ENCODE results near the gene CCN6. TPM values are rescaled to one million over a fixed set of nuclear protein-coding genes. Genes with fewer than 3 reads are reported as not detected.

Gene CCN6
- polyA plus RNA-seq, 1 donor from 2014 or later = not detected

DNA sequence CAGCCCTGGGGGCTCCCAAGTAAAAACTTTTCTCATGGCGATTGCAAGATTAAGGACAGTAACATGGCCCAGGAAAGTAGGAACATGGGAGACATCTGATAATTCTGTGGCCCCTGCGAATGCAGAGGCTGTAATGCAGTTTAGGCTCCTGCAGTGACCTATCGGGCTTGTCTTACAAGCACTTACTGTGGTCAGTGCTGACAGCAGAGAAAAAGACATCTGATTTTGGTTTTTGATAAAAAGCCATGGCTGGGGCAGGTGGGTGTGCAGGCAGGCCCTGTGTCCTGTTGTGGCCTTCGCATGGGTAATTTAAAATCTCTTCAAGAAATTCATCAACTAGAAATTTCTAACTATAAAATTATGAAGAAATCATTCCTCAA is 19.3 kb upstream of the CCN6 start:
- Histone ChIP-seq H3F3A (ENCODE audit: insufficient read depth, low read length, poor library complexity, severe bottlenecking) (no peaks in the 10 kb centered on the region), H3K4me2 (ENCODE audit: low read length) (no peak overlapping the region), H3K4me3 (ENCODE audit: low read length) (no peak overlapping the region), H2AFZ (ENCODE audit: low read depth, low read length) (no peak overlapping the region), H3K27me3 (ENCODE audit: insufficient read depth, low read depth, low read length) (no peaks in the 10 kb centered on the region), H3K9me3 (ENCODE audit: low read length) (no peaks in the 10 kb centered on the region), H4K20me1 (ENCODE audit: insufficient read depth) (no peaks in the 10 kb centered on the region), H3K36me3 (ENCODE audit: insufficient read depth, low read length) (no peaks in the 10 kb centered on the region), H3K9me2 (ENCODE audit: insufficient read depth, low read length) (no peaks in the 10 kb centered on the region), H3K79me2 (replicated peaks; ENCODE audit: insufficient read depth, low read length) (no peaks in the 10 kb centered on the region), H3K9ac (ENCODE audit: low read length) (no peak overlapping the region), H3K27ac (ENCODE audit: low read length) (no peak overlapping the region)
- TF ChIP-seq, protein P1, sequence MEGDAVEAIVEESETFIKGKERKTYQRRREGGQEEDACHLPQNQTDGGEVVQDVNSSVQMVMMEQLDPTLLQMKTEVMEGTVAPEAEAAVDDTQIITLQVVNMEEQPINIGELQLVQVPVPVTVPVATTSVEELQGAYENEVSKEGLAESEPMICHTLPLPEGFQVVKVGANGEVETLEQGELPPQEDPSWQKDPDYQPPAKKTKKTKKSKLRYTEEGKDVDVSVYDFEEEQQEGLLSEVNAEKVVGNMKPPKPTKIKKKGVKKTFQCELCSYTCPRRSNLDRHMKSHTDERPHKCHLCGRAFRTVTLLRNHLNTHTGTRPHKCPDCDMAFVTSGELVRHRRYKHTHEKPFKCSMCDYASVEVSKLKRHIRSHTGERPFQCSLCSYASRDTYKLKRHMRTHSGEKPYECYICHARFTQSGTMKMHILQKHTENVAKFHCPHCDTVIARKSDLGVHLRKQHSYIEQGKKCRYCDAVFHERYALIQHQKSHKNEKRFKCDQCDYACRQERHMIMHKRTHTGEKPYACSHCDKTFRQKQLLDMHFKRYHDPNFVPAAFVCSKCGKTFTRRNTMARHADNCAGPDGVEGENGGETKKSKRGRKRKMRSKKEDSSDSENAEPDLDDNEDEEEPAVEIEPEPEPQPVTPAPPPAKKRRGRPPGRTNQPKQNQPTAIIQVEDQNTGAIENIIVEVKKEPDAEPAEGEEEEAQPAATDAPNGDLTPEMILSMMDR (IDR thresholded peaks at IDR 0.05; ENCODE audit: poor library complexity, severe bottlenecking) = no peak
- TF ChIP-seq MXI1 (conservative IDR thresholded peaks at IDR 0.05; ENCODE audit: poor library complexity, severe bottlenecking) = no peak
- TF ChIP-seq, protein P2, sequence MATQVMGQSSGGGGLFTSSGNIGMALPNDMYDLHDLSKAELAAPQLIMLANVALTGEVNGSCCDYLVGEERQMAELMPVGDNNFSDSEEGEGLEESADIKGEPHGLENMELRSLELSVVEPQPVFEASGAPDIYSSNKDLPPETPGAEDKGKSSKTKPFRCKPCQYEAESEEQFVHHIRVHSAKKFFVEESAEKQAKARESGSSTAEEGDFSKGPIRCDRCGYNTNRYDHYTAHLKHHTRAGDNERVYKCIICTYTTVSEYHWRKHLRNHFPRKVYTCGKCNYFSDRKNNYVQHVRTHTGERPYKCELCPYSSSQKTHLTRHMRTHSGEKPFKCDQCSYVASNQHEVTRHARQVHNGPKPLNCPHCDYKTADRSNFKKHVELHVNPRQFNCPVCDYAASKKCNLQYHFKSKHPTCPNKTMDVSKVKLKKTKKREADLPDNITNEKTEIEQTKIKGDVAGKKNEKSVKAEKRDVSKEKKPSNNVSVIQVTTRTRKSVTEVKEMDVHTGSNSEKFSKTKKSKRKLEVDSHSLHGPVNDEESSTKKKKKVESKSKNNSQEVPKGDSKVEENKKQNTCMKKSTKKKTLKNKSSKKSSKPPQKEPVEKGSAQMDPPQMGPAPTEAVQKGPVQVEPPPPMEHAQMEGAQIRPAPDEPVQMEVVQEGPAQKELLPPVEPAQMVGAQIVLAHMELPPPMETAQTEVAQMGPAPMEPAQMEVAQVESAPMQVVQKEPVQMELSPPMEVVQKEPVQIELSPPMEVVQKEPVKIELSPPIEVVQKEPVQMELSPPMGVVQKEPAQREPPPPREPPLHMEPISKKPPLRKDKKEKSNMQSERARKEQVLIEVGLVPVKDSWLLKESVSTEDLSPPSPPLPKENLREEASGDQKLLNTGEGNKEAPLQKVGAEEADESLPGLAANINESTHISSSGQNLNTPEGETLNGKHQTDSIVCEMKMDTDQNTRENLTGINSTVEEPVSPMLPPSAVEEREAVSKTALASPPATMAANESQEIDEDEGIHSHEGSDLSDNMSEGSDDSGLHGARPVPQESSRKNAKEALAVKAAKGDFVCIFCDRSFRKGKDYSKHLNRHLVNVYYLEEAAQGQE (IDR thresholded peaks at IDR 0.05; ENCODE audit: borderline replicate concordance) = no peak
- TF ChIP-seq POLR2AphosphoS5 (IDR thresholded peaks at IDR 0.05) = no peak
- no peak for TF ChIP-seq EP300 (conservative IDR thresholded peaks at IDR 0.05; ENCODE audit: poor library complexity, severe bottlenecking)
- TF ChIP-seq TAF1 (IDR thresholded peaks at IDR 0.05; ENCODE audit: low read depth) = no peak
- TF ChIP-seq RAD21 (conservative IDR thresholded peaks at IDR 0.05) = no peak
- no peak for TF ChIP-seq SMC3 (conservative IDR thresholded peaks at IDR 0.05; ENCODE audit: poor library complexity)
- TF ChIP-seq EZH2 (IDR thresholded peaks at IDR 0.05; ENCODE audit: borderline replicate concordance, insufficient read depth, low read length, poor library complexity, severe bottlenecking) = no peak

DNA sequence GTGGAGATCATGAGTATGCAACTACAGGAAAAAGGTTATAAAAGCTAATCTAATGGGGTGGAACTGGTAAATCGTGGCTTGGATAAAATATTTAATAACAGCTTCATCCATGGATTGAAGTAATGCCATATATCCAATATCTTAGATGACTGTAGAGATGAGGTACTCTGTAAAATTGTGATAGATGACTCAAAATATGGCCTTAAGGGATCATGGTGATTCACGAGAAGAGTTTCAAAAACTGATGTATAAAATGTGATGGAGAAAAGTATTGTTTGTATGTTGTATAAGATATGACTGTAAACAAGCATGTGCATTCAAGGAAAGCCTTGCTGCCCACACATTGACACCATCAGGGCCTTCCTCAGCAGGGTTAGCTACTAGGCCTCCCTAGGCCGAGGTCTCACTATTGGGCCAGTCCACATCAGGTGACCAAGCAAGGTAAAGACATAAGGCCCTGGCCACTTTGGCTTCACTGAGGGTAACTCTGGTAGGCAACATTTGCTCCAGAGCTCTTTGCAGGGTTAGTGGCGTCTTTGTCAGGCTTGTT is 17.7 kb upstream of the CCN6 start:
- Histone ChIP-seq H3K4me3 (ENCODE audit: low read length) (no peak overlapping the region), H3K79me2 (replicated peaks; ENCODE audit: insufficient read depth, low read length) (no peaks in the 10 kb centered on the region), H3F3A (ENCODE audit: insufficient read depth, low read length, poor library complexity, severe bottlenecking) (no peaks in the 10 kb centered on the region), H3K9me3 (ENCODE audit: low read length) (no peaks in the 10 kb centered on the region), H3K9ac (ENCODE audit: low read length) (no peak overlapping the region), H3K4me2 (ENCODE audit: low read length) (no peak overlapping the region), H3K9me2 (ENCODE audit: insufficient read depth, low read length) (no peaks in the 10 kb centered on the region), H3K27ac (ENCODE audit: low read length) (no peak overlapping the region), H3K36me3 (ENCODE audit: insufficient read depth, low read length) (no peaks in the 10 kb centered on the region), H3K27me3 (ENCODE audit: insufficient read depth, low read depth, low read length) (no peaks in the 10 kb centered on the region), H4K20me1 (ENCODE audit: insufficient read depth) (no peaks in the 10 kb centered on the region), H2AFZ (ENCODE audit: low read depth, low read length) (no peak overlapping the region)
- TF ChIP-seq MXI1 (conservative IDR thresholded peaks at IDR 0.05; ENCODE audit: poor library complexity, severe bottlenecking) (no peak), TAF1 (IDR thresholded peaks at IDR 0.05; ENCODE audit: low read depth) (no peak), SMC3 (conservative IDR thresholded peaks at IDR 0.05; ENCODE audit: poor library complexity) (no peak), RAD21 (conservative IDR thresholded peaks at IDR 0.05) (no peak), EZH2 (IDR thresholded peaks at IDR 0.05; ENCODE audit: borderline replicate concordance, insufficient read depth, low read length, poor library complexity, severe bottlenecking) (no peak), POLR2AphosphoS5 (IDR thresholded peaks at IDR 0.05) (no peak), EP300 (conservative IDR thresholded peaks at IDR 0.05; ENCODE audit: poor library complexity, severe bottlenecking) (no peak)
- TF ChIP-seq, protein P2 (IDR thresholded peaks at IDR 0.05; ENCODE audit: borderline replicate concordance) = no peak
- TF ChIP-seq, protein P1 (IDR thresholded peaks at IDR 0.05; ENCODE audit: poor library complexity, severe bottlenecking) = no peak

Measured in neural cell (in vitro differentiated cells).